GM12892 (cell line): ENCODE data around the gene TMEM8B.

Experiments
- POLR2A ChIP-seq: IDR thresholded peaks from 2 replicates; pipeline ENCODE4 v1.6.1; 2011; ENCODE audit warnings: low read depth, low read length, control low read depth
- POLR2AphosphoS5 ChIP-seq: IDR thresholded peaks from 2 replicates; pipeline ENCODE4 v1.6.1; 2011; ENCODE audit warnings: low read depth, low read length, control low read depth
- TAF1 ChIP-seq: IDR thresholded peaks from 2 replicates; pipeline ENCODE4 v1.6.1; 2011; ENCODE audit warnings: low read depth, mild to moderate bottlenecking, control low read depth, low read length, borderline replicate concordance

GRCh38 chr9:35905051-35905781 is 76.2 kb downstream of the TMEM8B start:
- TF ChIP-seq POLR2A, result no peak
- no peak for TF ChIP-seq POLR2AphosphoS5
- no peak for TF ChIP-seq TAF1
